ENCODE results near the gene HS6ST2.
A peak's percentile ranks its signal among the peaks of the same experiment; 100 is the strongest.

Gene HS6ST2

DNA sequence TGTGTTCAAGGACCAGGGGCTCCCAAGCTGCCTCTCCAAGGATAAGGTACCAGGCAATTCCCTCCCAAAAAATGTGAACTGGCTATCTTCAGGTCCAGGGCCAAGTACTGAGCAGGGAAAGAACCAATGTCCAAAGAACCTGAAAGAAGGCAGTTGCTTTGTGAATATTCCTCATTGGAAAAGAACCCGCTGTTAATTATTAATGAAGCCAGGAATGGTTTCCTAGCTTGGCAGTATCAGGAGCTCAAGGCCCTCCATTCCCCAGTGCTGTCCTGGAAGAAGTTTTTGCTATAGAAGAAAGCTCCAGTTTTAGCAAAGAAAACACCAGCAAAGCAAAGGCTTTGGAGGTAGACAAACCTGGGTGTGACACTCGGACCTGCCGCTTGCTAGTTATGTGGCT lies 339.6 kb downstream of the HS6ST2 start:
- no peak for TF ChIP-seq POLR2A (IDR thresholded peaks at IDR 0.05; ENCODE audit: low read depth, low read length)
- no peak for DNase-seq (ENCODE audit: insufficient read length, low spot score)
- FAIRE-seq, result no peak

DNA sequence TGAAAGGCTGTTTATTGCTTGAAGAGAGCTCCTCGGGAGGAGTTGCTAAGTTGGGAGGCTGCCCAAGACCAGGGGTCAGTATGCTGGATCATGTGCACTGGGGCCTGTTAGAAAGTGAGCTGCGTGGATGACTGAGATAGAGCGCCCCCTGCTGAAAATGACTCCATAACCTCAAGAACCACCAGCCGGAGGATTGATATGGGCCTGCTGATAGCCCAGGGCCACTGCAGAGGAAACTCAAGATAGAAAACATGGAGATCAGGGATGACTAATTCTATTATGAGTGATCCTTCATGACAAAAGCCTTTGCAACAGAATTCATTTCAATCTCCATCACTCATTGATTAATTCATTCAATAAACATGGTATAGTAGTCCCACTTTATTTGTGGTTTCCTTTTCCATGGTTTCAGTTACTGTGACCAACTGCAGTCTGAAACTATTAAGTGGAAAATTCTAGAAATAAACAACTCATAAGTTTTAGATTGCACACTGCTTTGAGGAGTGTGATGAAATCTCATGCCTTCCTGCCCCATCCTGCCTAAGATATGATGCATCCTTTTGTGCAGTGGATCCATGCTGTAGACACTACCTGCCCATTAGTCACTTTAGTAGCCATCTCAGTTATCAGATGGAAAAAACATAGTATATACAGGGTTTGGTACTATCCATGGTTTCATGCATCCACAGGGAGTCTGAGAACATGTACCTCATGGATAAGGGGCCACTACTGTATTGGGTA lies 342.9 kb downstream of the HS6ST2 start:
- DNase-seq (ENCODE audit: insufficient read length, low spot score) (peak; percentile 11), FAIRE-seq (no peak)

GRCh38 chrX:132614297-132614696 lies 344.1 kb downstream of the HS6ST2 start:
- DNase-seq (ENCODE audit: insufficient read length, low spot score) (no peak), FAIRE-seq (no peak)
- TF ChIP-seq POLR2A (IDR thresholded peaks at IDR 0.05; ENCODE audit: low read depth, low read length), result no peak

More for the DNA sequence above, 342.9 kb downstream of the HS6ST2 start:
- no peak for TF ChIP-seq POLR2A (IDR thresholded peaks at IDR 0.05; ENCODE audit: low read depth, low read length)

GRCh38 chrX:132613801-132614200 lies 344.6 kb downstream of the HS6ST2 start:
- no peak for TF ChIP-seq POLR2A (IDR thresholded peaks at IDR 0.05; ENCODE audit: low read depth, low read length)
- FAIRE-seq (no peak), DNase-seq (ENCODE audit: insufficient read length, low spot score) (no peak)

GRCh38 chrX:132612821-132613564 lies 345.4 kb downstream of the HS6ST2 start:
- no peak for TF ChIP-seq POLR2A (IDR thresholded peaks at IDR 0.05; ENCODE audit: low read depth, low read length)
- no peak for DNase-seq (ENCODE audit: insufficient read length, low spot score)
- no peak for FAIRE-seq

DNA sequence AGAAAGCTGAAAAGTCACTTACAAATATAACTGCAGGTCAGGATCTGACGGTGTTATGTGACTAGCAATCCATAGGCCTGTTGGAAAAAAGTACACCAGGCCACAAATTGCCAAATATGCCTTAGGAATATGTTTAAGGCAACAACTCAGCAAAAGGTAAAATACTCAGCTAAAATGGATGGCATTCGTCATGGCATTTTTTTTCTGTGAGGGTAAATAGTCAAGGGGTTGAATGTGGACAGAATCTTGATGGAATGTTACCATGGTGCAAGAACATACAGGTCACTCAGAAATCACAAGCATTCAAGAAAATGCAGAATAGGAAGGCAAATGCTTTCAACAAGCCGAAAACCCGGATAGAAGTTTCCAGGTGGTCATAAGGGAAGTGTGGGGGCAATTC lies 347.9 kb downstream of the HS6ST2 start:
- DNase-seq (ENCODE audit: insufficient read length, low spot score) (no peak), FAIRE-seq (no peak)
- TF ChIP-seq POLR2A (IDR thresholded peaks at IDR 0.05; ENCODE audit: low read depth, low read length), result no peak

- no peak for TF ChIP-seq POLR2A (IDR thresholded peaks at IDR 0.05; ENCODE audit: low read depth, low read length)
- no peak for DNase-seq (ENCODE audit: insufficient read length, low spot score)
- no peak for FAIRE-seq
Observed at GRCh38 chrX:132609362-132609848, 349.0 kb downstream of the HS6ST2 start.

- TF ChIP-seq POLR2A (IDR thresholded peaks at IDR 0.05; ENCODE audit: low read depth, low read length), result no peak
- FAIRE-seq (no peak), DNase-seq (ENCODE audit: insufficient read length, low spot score) (no peak)
Observed at GRCh38 chrX:132603700-132604286, 354.6 kb downstream of the HS6ST2 start.

GRCh38 chrX:132602701-132603100 lies 355.7 kb downstream of the HS6ST2 start:
- DNase-seq (ENCODE audit: insufficient read length, low spot score) (no peak), FAIRE-seq (no peak)
- TF ChIP-seq POLR2A (IDR thresholded peaks at IDR 0.05; ENCODE audit: low read depth, low read length), result no peak

GRCh38 chrX:132594999-132595398 lies 363.4 kb downstream of the HS6ST2 start:
- no peak for FAIRE-seq
- no peak for DNase-seq (ENCODE audit: insufficient read length, low spot score)
- TF ChIP-seq POLR2A (IDR thresholded peaks at IDR 0.05; ENCODE audit: low read depth, low read length), result no peak

GRCh38 chrX:132594129-132594528 lies 364.3 kb downstream of the HS6ST2 start:
- TF ChIP-seq POLR2A (IDR thresholded peaks at IDR 0.05; ENCODE audit: low read depth, low read length), result no peak
- no peak for DNase-seq (ENCODE audit: insufficient read length, low spot score)
- FAIRE-seq, result no peak

GRCh38 chrX:132592880-132593279 lies 365.5 kb downstream of the HS6ST2 start:
- DNase-seq (ENCODE audit: insufficient read length, low spot score), result no peak
- no peak for FAIRE-seq
- TF ChIP-seq POLR2A (IDR thresholded peaks at IDR 0.05; ENCODE audit: low read depth, low read length), result no peak

- FAIRE-seq, result no peak
Observed at GRCh38 chrX:132591719-132592275, 366.6 kb downstream of the HS6ST2 start.

More at GRCh38 chrX:132591719-132592275, 366.6 kb downstream of the HS6ST2 start:
- no peak for DNase-seq (ENCODE audit: insufficient read length, low spot score)
- TF ChIP-seq POLR2A (IDR thresholded peaks at IDR 0.05; ENCODE audit: low read depth, low read length), result no peak
